Activated T-cell treated with anti-CD3 and anti-CD28 coated beads, Interleukin-2, amount 50 U/mL, for 24 hours (primary cell): ENCODE measurements around the gene NUDT9.
"Not testable (repeated sequence)": the region's sequence is repeated elsewhere in the genome, so short reads cannot be mapped to it uniquely, and the experiment has no call there.

Experiments
- DNase-seq: peaks from one replicate; pipeline ENCODE4 v3.0.0-alpha.2; 2020
- H3K27ac Mint-ChIP-seq: 2 replicates; pipeline ENCODE4 v1.8.0; 2020; ENCODE audit warnings: mild to moderate bottlenecking, mixed read lengths
- H3K27me3 Mint-ChIP-seq: 2 replicates; pipeline ENCODE4 v1.8.0; 2020; ENCODE audit warnings: mixed read lengths
- H3K36me3 Mint-ChIP-seq: 2 replicates; pipeline ENCODE4 v1.8.0; 2020; ENCODE audit warnings: low read depth, mixed read lengths
- H3K4me1 Mint-ChIP-seq: 2 replicates; pipeline ENCODE4 v1.8.0; 2020; ENCODE audit warnings: low read depth, mixed read lengths
- H3K4me3 Mint-ChIP-seq: 2 replicates; pipeline ENCODE4 v1.8.0; 2020; ENCODE audit warnings: mild to moderate bottlenecking, moderate library complexity, mixed read lengths
- H3K9me3 Mint-ChIP-seq: 2 replicates; pipeline ENCODE4 v1.8.0; 2020; ENCODE audit warnings: mixed read lengths

NUDT9 gene

DNA sequence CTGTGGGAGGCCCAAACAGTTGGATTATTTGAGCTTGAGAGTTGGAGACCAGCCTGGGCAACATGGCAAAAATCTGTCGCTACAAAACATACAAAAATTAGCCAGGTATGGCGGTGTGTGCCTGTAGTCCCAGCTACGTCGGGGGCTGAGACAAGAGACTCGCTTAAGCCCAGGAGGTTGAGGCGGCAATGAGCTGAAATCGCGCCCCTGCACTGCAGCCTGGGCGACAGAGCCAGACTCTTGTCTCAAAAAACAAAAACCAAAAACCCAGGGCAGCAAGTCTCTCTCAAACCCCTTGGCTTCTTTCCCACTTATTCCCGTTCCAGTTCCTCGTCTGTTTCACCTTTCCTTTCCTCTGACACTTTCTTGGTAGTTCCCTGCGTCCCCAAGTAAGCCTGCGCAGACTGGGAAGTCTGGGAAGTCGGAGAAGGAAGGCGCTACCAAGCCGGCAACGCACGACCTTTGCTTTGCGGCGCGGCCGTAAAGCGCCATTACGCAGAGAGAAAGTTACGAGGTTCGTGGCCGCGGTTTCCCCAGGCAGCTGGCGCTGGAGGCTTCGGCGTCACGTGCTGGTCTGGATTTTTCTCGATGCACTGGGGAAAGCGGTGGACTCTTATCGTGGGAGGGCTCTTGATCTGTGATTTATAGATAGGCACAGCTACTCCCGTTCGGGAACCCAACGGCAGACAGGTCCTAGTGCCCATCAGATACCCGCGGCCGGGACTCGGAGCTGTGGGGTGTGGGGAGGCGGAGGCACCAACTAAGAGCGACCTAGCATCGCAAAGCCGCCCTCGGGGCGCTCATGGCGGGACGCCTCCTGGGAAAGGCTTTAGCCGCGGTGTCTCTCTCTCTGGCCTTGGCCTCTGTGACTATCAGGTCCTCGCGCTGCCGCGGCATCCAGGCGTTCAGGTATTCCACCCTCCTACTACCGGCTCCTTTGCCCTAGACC, at the start of gene NUDT9:
Gene NUDT9, plus strand, starts transcription at position 470 of the 949 bp plus-strand sequence. Its CDS starts 333 bp downstream, at position 803.
- DNase-seq: peak; percentile 90
- peaks cover 20% of the 10 kb centered on the region for H3K36me3 Mint-ChIP-seq
- H3K4me1 Mint-ChIP-seq: peaks cover 36% of the 10 kb centered on the region
- H3K27me3 Mint-ChIP-seq: no peaks in the 10 kb centered on the region
- H3K27ac Mint-ChIP-seq: peak within 1 kb of the TSS; percentile 99
- peak within 1 kb of the TSS; percentile 99 for H3K4me3 Mint-ChIP-seq
- H3K9me3 Mint-ChIP-seq: no peaks in the 10 kb centered on the region

DNA sequence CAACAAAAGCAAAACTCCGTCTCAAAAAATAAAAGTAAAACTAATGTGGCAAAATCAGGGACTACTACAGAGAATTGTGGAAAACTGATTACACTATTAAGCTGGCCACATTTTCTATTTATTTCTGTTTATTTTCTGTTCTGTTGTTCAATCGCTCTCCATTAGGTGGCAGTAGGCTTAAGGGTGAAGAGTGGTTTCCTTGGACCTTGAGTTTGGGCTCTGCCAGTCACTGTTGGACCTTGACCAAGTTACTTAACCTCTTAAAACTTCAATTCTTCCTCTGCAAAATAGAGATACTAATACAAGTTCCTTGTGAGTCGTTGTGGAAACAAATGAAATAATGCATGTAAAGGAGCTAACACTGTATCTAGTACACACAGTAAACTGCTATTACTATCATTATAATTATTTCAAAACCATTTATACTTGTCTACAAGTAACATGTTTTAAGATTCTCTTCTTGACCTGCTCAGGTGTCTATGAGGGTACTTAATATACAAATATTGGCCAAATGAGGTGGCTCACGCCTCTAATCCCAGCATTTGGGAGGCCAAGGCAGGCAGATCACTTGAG, 46.6 kb upstream of the NUDT9 start:
- Mint-ChIP-seq H3K9me3 (no peaks in the 10 kb centered on the region), H3K4me1 (peaks cover 4% of the 10 kb centered on the region), H3K27ac (no peak overlapping the region), H3K36me3 (peaks cover 34% of the 10 kb centered on the region), H3K4me3 (no peak overlapping the region), H3K27me3 (no peaks in the 10 kb centered on the region)
- DNase-seq: no peak

GRCh38 chr4:87377816-87378215, 44.6 kb upstream of the NUDT9 start:
- Mint-ChIP-seq H3K27ac (no peak overlapping the region), H3K27me3 (no peaks in the 10 kb centered on the region), H3K9me3 (no peaks in the 10 kb centered on the region), H3K36me3 (peaks cover 30% of the 10 kb centered on the region), H3K4me1 (peaks cover 6% of the 10 kb centered on the region), H3K4me3 (no peak overlapping the region)
- no peak for DNase-seq

GRCh38 chr4:87382116-87382515, 40.3 kb upstream of the NUDT9 start:
- no peak for DNase-seq
- Mint-ChIP-seq H3K27me3 (no peaks in the 10 kb centered on the region), H3K36me3 (peaks cover 24% of the 10 kb centered on the region), H3K4me1 (peaks cover 28% of the 10 kb centered on the region), H3K4me3 (no peak overlapping the region), H3K9me3 (no peaks in the 10 kb centered on the region), H3K27ac (no peak overlapping the region)

DNA sequence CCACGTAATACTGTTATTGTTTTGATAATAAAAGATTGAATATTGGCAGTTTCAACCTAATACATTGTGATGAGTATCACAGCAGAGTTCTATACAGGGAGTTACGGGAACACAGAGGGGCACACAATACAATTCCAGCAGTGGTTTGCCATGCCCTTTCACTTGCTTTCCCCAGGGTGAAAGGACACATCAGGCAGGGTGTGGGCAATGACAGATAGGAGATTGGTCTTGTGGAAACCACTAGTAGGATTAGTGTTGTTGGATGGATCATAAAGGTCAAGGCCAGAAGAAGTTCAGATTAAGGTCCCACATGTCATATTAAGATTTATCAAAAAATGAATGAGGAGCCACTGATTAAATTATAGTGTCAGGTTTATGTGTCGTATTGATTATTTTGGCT, 39.4 kb upstream of the NUDT9 start:
- H3K27ac Mint-ChIP-seq: peak overlapping the region; percentile 35
- no peak overlapping the region for H3K4me3 Mint-ChIP-seq
- no peaks in the 10 kb centered on the region for H3K9me3 Mint-ChIP-seq
- peaks cover 32% of the 10 kb centered on the region for H3K4me1 Mint-ChIP-seq
- H3K36me3 Mint-ChIP-seq: peaks cover 24% of the 10 kb centered on the region
- H3K27me3 Mint-ChIP-seq: no peaks in the 10 kb centered on the region
- no peak for DNase-seq

DNA sequence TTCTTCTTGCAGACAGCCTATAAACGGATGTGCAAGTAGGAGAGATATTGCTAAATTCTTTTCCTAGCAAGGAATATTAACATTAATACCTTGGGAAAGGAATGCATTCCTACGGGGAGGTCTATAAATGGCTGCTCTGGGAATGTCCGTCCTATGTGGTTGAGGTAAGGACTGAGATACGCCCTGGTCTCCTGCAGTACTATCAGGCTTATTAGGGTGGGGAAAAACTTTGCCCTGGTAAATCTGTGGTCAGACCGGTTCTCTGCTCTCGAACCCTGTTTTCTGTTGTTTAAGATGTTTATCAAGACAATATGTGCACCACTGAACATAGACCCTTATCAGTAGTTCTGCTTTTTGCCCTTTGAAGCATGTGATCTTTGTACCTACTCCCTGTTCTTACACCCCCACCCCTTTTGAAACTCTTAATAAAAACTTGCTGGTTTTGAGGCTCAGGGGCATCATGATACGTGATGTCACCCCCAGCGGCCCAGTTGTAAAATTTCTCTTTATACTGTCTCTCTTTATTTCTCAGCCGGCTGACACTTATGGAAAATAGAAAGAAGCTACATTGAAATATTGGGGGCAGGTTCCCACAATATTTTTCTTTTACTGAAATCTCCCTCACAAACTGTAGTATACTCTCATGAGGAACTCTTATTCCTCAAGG, 37.8 kb upstream of the NUDT9 start:
- H3K4me1 Mint-ChIP-seq: peaks cover 46% of the 10 kb centered on the region

DNA sequence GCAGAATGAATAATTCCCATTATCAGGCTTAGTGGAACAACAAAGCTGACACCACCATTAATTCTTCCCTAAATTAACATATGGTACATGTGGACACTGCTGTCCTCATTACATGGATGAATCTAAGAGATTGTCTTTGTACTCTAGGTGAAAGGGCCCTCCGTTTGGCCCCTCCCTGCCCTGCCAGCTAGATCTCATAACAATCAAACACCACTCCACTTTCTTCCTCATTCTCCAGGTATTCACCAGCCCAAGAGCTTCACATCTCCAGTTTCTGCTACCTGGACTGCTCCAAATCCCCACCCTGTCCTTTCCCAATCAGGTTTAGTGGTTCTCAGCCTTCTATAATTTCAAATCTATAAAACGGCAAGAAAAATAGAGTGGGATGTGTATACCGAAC, 35.1 kb upstream of the NUDT9 start:
- Mint-ChIP-seq H3K27ac (no peak overlapping the region), H3K9me3 (no peaks in the 10 kb centered on the region), H3K27me3 (no peaks in the 10 kb centered on the region), H3K4me1 (peaks cover 58% of the 10 kb centered on the region), H3K36me3 (peaks cover 27% of the 10 kb centered on the region), H3K4me3 (no peak overlapping the region)
- no peak for DNase-seq

More for the DNA sequence above, 37.8 kb upstream of the NUDT9 start:
- not testable (repeated sequence) for H3K4me3 Mint-ChIP-seq, H3K9me3 Mint-ChIP-seq, H3K27me3 Mint-ChIP-seq, DNase-seq, H3K27ac Mint-ChIP-seq
- peaks cover 26% of the 10 kb centered on the region for H3K36me3 Mint-ChIP-seq

GRCh38 chr4:87388901-87389300, 33.5 kb upstream of the NUDT9 start:
- H3K4me3 Mint-ChIP-seq: peak overlapping the region; percentile 89
- peak overlapping the region; percentile 92 for H3K27ac Mint-ChIP-seq
- H3K4me1 Mint-ChIP-seq: peaks cover 45% of the 10 kb centered on the region
- H3K27me3 Mint-ChIP-seq: no peaks in the 10 kb centered on the region
- peaks cover 23% of the 10 kb centered on the region for H3K36me3 Mint-ChIP-seq
- no peaks in the 10 kb centered on the region for H3K9me3 Mint-ChIP-seq
- no peak for DNase-seq

DNA sequence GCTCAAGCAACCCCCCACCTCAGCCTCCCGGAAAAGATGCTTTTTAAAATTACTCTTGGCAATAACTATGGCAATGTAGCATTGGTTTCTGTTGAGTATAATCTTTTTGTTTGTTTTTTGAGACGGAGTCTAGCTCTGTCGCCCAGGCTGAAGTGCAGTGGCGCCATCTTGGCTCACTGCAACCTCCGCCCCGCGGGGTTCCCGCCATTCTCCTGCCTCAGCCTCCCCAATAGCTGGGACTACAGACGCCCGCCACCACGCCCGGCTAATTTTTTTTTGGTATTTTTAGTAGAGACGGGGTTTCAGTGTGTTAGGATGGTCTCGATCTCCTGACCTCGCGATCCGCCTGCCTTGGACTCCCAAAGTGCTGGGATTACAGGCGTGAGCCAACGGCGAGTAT, 32.3 kb upstream of the NUDT9 start:
- Mint-ChIP-seq H3K27ac (peak overlapping the region; percentile 92), H3K36me3 (peaks cover 18% of the 10 kb centered on the region), H3K4me3 (peak overlapping the region; percentile 89), H3K4me1 (peaks cover 51% of the 10 kb centered on the region)
- H3K9me3 Mint-ChIP-seq, DNase-seq, H3K27me3 Mint-ChIP-seq: not testable (repeated sequence)

DNA sequence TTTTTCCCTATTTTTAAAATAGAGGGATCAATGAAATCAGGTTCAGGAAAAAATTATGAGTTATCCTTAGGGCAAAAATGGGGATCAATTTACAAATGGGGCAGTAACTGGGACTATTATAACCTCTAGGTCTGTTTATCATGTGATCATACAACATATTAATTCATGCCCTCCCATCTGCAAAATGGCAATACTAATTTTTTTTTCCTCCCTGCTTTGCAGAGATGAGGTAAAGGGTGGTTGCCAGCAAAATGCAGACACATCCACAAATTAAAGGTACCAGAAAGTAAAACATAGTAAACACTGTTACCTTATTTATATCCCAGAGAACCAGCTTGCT, 31.9 kb upstream of the NUDT9 start:
- Mint-ChIP-seq H3K4me3 (peak overlapping the region; percentile 89), H3K4me1 (peaks cover 49% of the 10 kb centered on the region), H3K36me3 (peaks cover 15% of the 10 kb centered on the region), H3K9me3 (no peaks in the 10 kb centered on the region), H3K27me3 (no peaks in the 10 kb centered on the region), H3K27ac (peak overlapping the region; percentile 92)
- no peak for DNase-seq

GRCh38 chr4:87390891-87391575, 31.3 kb upstream of the NUDT9 start, which contains the start of gene HSD17B11:
Gene HSD17B11, minus strand, starts transcription at chr4:87391188. Its CDS starts 118 bp downstream, at chr4:87391070.
- H3K4me1 Mint-ChIP-seq: peaks cover 49% of the 10 kb centered on the region
- H3K9me3 Mint-ChIP-seq: no peaks in the 10 kb centered on the region
- H3K27ac Mint-ChIP-seq: peak within 1 kb of the TSS; percentile 92
- H3K27me3 Mint-ChIP-seq: no peaks in the 10 kb centered on the region
- H3K36me3 Mint-ChIP-seq: peaks cover 15% of the 10 kb centered on the region
- peak; percentile 83 for DNase-seq
- peak within 1 kb of the TSS; percentile 89 for H3K4me3 Mint-ChIP-seq

- H3K27me3 Mint-ChIP-seq: no peaks in the 10 kb centered on the region
- no peaks in the 10 kb centered on the region for H3K9me3 Mint-ChIP-seq
- peak overlapping the region; percentile 92 for H3K27ac Mint-ChIP-seq
Measured at GRCh38 chr4:87391576-87392054, 30.8 kb upstream of the NUDT9 start.

DNA sequence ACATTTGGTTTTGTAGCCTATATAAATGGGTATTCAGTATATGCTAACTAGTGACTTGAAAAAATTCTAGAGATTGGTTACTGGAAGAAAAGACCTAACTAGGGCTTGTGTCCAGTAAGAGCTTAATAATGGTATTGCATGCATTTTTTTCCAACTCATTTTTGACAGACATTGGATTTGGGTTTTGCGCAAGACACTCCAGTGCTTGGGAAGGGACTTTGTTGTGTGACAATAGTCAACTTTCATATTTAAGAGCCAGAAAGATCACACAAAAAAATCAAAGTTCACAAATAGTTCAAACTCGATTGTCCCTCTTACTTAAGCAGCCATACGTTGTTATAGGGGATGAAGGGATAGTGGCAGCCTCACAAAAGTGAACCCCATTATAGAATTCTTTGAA, 30.2 kb upstream of the NUDT9 start:
- no peaks in the 10 kb centered on the region for H3K9me3 Mint-ChIP-seq
- H3K36me3 Mint-ChIP-seq: peaks cover 15% of the 10 kb centered on the region
- no peak overlapping the region for H3K27ac Mint-ChIP-seq
- H3K4me1 Mint-ChIP-seq: peaks cover 44% of the 10 kb centered on the region
- peak overlapping the region; percentile 89 for H3K4me3 Mint-ChIP-seq
- no peaks in the 10 kb centered on the region for H3K27me3 Mint-ChIP-seq
- no peak for DNase-seq

More at GRCh38 chr4:87391576-87392054, 30.8 kb upstream of the NUDT9 start:
- Mint-ChIP-seq H3K36me3 (peaks cover 15% of the 10 kb centered on the region), H3K4me3 (peak overlapping the region; percentile 89), H3K4me1 (peaks cover 49% of the 10 kb centered on the region)
- DNase-seq: no peak

GRCh38 chr4:87395073-87395472, 27.3 kb upstream of the NUDT9 start:
- not testable (repeated sequence) for H3K27me3 Mint-ChIP-seq, H3K36me3 Mint-ChIP-seq, H3K9me3 Mint-ChIP-seq
- H3K4me3 Mint-ChIP-seq: peak overlapping the region; percentile 70
- peak overlapping the region; percentile 45 for H3K27ac Mint-ChIP-seq
- peak; percentile 40 for DNase-seq
- peaks cover 19% of the 10 kb centered on the region for H3K4me1 Mint-ChIP-seq
